Fibroblast of lung (primary cell): ENCODE data around the gene BCAS1. TPM values are rescaled to one million over a fixed set of nuclear protein-coding genes. Genes with fewer than 3 reads are reported as not detected.
A peak's percentile ranks its signal among the peaks of the same experiment; 100 is the strongest.

Experiments
- DNase-seq, 2 donors: peaks; one replicate each; pipeline versions ENCODE4 v3.0.0 to v3.0.0-alpha.2; 2010; ENCODE audit warnings: low read depth in 2 of 2
- H2AFZ ChIP-seq: 2 replicates; pipeline ENCODE4 v1.5.1; 2012; ENCODE audit warnings: low read length, control low read depth, inconsistent platforms
- H3K27ac ChIP-seq: 2 replicates; pipeline ENCODE4 v1.5.1; 2011; ENCODE audit warnings: low read length, control low read depth; ENCODE audit not compliant: insufficient read depth
- H3K27me3 ChIP-seq: 2 replicates; pipeline ENCODE4 v1.5.1; 2011; ENCODE audit warnings: mild to moderate bottlenecking, low read length; ENCODE audit not compliant: control insufficient read depth, insufficient read depth
- H3K36me3 ChIP-seq: 2 replicates; pipeline ENCODE4 v1.5.1; 2011; ENCODE audit warnings: low read length; ENCODE audit not compliant: control insufficient read depth, insufficient read depth
- H3K4me1 ChIP-seq: 2 replicates; pipeline ENCODE4 v1.5.1; 2011; ENCODE audit warnings: low read length; ENCODE audit not compliant: control insufficient read depth, insufficient read depth; ENCODE audit errors: extremely low read depth
- H3K4me2 ChIP-seq: 2 replicates; pipeline ENCODE4 v1.5.1; 2011; ENCODE audit warnings: low read length, control low read depth; ENCODE audit not compliant: insufficient read depth; ENCODE audit errors: extremely low read depth
- H3K4me3 ChIP-seq, 4 experiments: fragments of 200-600 bp in 1 of 4; sonication (generic) in 1 of 4; replicated peaks in 1 of 4; 2 replicates each; pipeline ENCODE4 v1.5.1; 2011 to 2016; ENCODE audit warnings: low read length in 4 of 4, low read depth in 3 of 4, mild to moderate bottlenecking in 3 of 4, control low read depth in 2 of 4, inconsistent platforms in 1 of 4, mixed read lengths in 1 of 4; ENCODE audit not compliant: insufficient read depth in 1 of 4; ENCODE audit errors: control extremely low read depth in 1 of 4
- H3K79me2 ChIP-seq: 2 replicates; pipeline ENCODE4 v1.5.1; 2012; ENCODE audit warnings: mild to moderate bottlenecking, low read length, inconsistent platforms; ENCODE audit not compliant: control insufficient read depth, insufficient read depth
- H3K9ac ChIP-seq: 2 replicates; pipeline ENCODE4 v1.5.1; 2011; ENCODE audit warnings: mild to moderate bottlenecking, low read length, control low read depth; ENCODE audit not compliant: insufficient read depth
- H3K9me3 ChIP-seq: 2 replicates; pipeline ENCODE4 v1.5.1; 2012; ENCODE audit warnings: low read depth, low read length; ENCODE audit not compliant: control insufficient read depth, insufficient read depth
- H4K20me1 ChIP-seq: 2 replicates; pipeline ENCODE4 v1.5.1; 2011; ENCODE audit warnings: low read length; ENCODE audit not compliant: control insufficient read depth, insufficient read depth; ENCODE audit errors: extremely low read depth
- EZH2 ChIP-seq: IDR thresholded peaks from 2 replicates; pipeline ENCODE4 v1.5.1; 2012; ENCODE audit warnings: low read length, control low read depth, mild to moderate bottlenecking; ENCODE audit errors: missing control alignments
- polyA plus RNA-seq, 2 donors: library from polyadenylated mRNA; depleted of rRNA in 1 of 2; stranded (reverse) in 1 of 2; unstranded in 1 of 2; fragments of >200 nt; gene quantifications; 2 replicates each; pipeline ENCODE4 v1.2.1, GENCODE V29; 2011 to 2012; ENCODE audit warnings: missing spikeins in 1 of 2
- total RNA-seq: library from RNA; depleted of rRNA; stranded (reverse); fragments of >200 nt; gene quantifications from 2 replicates; pipeline ENCODE4 v1.2.1, GENCODE V29; 2014
- TF ChIP-seq, protein P1 (sequence below), 2 donors: IDR thresholded peaks in 1 of 2; conservative IDR thresholded peaks in 1 of 2; 1 replicate in 1 of 2; 2 replicates in 1 of 2; pipeline ENCODE4 v1.5.1; 2011 to 2012; ENCODE audit warnings: low read length in 2 of 2, control low read depth in 1 of 2, inconsistent platforms in 1 of 2, low read depth in 1 of 2, mild to moderate bottlenecking in 1 of 2

Gene BCAS1
- total and polyA plus RNA-seq, 2 donors (not counting 1 experiment from before 2014, with no cell fraction given), result 0.17 TPM; not detected in 1

DNA sequence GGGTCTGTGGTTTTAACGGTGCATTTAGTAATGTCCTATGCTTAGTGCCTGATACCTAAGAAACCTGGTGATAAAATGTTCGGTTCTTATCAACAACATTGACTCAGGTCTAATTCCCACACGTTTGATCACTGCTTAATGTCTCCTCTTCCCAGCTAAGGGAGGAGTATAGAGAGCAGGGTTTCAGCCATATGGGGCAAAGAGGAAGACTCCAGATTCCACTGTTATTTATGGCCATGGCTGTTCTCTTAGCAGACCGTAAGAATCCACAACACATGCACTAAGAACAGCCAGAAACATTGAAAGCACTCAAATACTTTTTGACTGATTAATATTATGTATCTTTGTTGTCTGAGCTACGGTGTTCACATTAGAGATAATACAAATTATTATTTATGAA is 112.1 kb downstream of the BCAS1 start:
- Histone ChIP-seq H3K4me1 (peaks cover 2% of the 10 kb centered on the region), H3K9ac (no peak overlapping the region), H3K79me2 (no peaks in the 10 kb centered on the region), H3K9me3 (no peaks in the 10 kb centered on the region), H2AFZ (no peak overlapping the region), H3K4me3 (no peak overlapping the region), H3K4me2 (no peak overlapping the region), H3K27ac (no peak overlapping the region), H3K36me3 (no peaks in the 10 kb centered on the region), H3K27me3 (no peaks in the 10 kb centered on the region), H4K20me1 (peaks cover 2% of the 10 kb centered on the region)
- DNase-seq, result no peak
- TF ChIP-seq, protein P1, sequence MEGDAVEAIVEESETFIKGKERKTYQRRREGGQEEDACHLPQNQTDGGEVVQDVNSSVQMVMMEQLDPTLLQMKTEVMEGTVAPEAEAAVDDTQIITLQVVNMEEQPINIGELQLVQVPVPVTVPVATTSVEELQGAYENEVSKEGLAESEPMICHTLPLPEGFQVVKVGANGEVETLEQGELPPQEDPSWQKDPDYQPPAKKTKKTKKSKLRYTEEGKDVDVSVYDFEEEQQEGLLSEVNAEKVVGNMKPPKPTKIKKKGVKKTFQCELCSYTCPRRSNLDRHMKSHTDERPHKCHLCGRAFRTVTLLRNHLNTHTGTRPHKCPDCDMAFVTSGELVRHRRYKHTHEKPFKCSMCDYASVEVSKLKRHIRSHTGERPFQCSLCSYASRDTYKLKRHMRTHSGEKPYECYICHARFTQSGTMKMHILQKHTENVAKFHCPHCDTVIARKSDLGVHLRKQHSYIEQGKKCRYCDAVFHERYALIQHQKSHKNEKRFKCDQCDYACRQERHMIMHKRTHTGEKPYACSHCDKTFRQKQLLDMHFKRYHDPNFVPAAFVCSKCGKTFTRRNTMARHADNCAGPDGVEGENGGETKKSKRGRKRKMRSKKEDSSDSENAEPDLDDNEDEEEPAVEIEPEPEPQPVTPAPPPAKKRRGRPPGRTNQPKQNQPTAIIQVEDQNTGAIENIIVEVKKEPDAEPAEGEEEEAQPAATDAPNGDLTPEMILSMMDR (conservative IDR thresholded peaks at IDR 0.05 in 1 of 2, IDR thresholded peaks at IDR 0.05 in 1 of 2; ENCODE audit: low read depth in 1 of 2, low read length in 2 of 2), result no peak
- no peak for TF ChIP-seq EZH2

DNA sequence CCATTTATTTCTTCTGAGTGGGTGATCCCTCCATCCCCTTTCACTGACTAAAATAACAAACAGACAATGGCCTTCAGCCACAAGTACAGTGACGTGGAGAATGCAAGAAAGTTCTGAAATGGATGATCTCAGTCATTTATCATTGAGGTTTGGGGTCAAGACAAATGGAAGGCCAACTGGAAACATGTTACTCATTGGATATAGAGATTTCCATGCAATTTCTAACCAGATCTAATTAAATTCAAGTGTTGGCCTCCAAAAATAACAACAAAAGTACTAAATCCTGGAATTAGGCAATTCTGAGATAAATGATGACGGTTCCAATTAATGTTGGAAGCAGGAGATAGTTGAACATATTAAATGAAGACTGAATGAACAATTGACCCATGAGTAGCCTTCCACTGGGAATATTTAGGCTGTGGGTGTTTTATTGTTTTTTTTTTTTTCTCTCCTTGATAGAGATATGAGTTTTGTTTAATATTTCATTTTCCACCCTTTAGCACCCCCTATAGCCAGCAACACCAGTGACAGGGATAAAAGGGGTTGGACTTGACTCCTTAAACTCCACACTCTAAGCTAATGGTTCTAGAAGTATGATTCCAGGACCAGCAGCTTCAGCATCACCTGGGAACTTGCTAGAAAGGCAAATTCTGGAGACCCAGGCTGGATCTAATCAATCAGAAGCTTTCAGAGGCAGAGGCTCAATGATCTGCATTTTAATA is 112.8 kb downstream of the BCAS1 start:
- H3K79me2 ChIP-seq, result no peaks in the 10 kb centered on the region
- H4K20me1 ChIP-seq, result peaks cover 2% of the 10 kb centered on the region
- no peak overlapping the region for H3K4me3 ChIP-seq
- no peak overlapping the region for H2AFZ ChIP-seq
- TF ChIP-seq, protein P1 (conservative IDR thresholded peaks at IDR 0.05 in 1 of 2, IDR thresholded peaks at IDR 0.05 in 1 of 2; ENCODE audit: low read depth in 1 of 2, low read length in 2 of 2), result peak in 1 of 2 donors; percentile 26
- TF ChIP-seq EZH2, result no peak
- peak in 1 of 2 donors; percentile 90 for DNase-seq
- H3K4me2 ChIP-seq, result no peak overlapping the region
- peaks cover 2% of the 10 kb centered on the region for H3K4me1 ChIP-seq
- H3K36me3 ChIP-seq, result no peaks in the 10 kb centered on the region
- no peak overlapping the region for H3K9ac ChIP-seq
- no peak overlapping the region for H3K27ac ChIP-seq
- no peaks in the 10 kb centered on the region for H3K9me3 ChIP-seq
- no peaks in the 10 kb centered on the region for H3K27me3 ChIP-seq

DNA sequence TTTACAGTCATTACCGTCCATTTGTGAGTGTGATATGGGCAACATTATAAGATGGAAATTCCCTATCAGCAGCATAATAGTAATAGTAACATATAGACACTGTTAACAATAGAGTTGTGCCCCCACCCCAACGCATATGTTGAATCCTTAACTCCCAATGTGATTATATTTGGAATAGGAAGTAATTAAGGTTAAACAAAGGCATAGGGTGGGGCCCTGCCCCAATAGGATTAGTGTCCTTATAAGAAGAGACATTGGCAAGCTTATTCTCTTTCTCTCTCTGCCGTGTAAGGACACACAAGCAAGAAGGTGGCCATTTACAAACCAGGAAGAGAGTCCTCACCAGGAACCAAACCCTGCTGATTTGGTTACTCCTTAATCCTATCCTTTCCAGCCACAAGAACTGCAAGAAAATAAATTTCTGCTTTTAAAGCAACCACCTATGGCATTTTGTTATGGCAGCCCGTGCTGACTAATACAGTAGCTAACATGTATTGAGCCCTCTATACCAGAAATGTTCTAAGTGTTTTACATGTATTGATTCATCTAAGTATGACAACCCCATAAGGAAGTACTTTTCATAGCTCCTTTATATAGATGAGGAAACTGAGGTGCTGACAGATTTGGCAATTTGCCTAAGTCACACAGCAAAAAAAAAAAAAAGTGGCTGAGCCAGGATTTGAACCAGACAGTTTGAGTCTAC is 114.2 kb downstream of the BCAS1 start:
- DNase-seq, result no peak
- no peaks in the 10 kb centered on the region for H3K79me2 ChIP-seq
- no peaks in the 10 kb centered on the region for H3K9me3 ChIP-seq
- TF ChIP-seq, protein P1 (conservative IDR thresholded peaks at IDR 0.05 in 1 of 2, IDR thresholded peaks at IDR 0.05 in 1 of 2; ENCODE audit: low read depth in 1 of 2, low read length in 2 of 2), result no peak
- no peak for TF ChIP-seq EZH2
- peaks cover 2% of the 10 kb centered on the region for H3K4me1 ChIP-seq
- no peak overlapping the region for H2AFZ ChIP-seq
- H3K27ac ChIP-seq, result no peak overlapping the region
- no peaks in the 10 kb centered on the region for H3K27me3 ChIP-seq
- H3K4me2 ChIP-seq, result no peak overlapping the region
- no peaks in the 10 kb centered on the region for H3K36me3 ChIP-seq
- no peak overlapping the region for H3K4me3 ChIP-seq
- H4K20me1 ChIP-seq, result peaks cover 2% of the 10 kb centered on the region
- H3K9ac ChIP-seq, result no peak overlapping the region
